B cell (primary cell): ENCODE measurements around the gene SESTD1. TPM values are rescaled to one million over a fixed set of nuclear protein-coding genes. Genes with fewer than 3 reads are reported as not detected.

Experiments
- ATAC-seq: fragments of 200-7000 bp; cut with Tn5 transposase; one replicate; pipeline ENCODE4 v1.10.0; 2021; ENCODE audit warnings: low read depth, mild to moderate bottlenecking, moderate number of reproducible peaks, moderate library complexity
- CTCF ChIA-PET: fragments of 350-600 bp; sonication (Branson Sonifier 250); formaldehyde crosslinking; loops from one replicate; lab custom pipeline; 2021; ENCODE audit warnings: antibody characterized with exemption, inconsistent platforms; lab: Charles Lee
- POLR2A ChIA-PET: fragments of 350-600 bp; sonication (Branson Sonifier 250); formaldehyde crosslinking; loops from one replicate; lab custom pipeline; 2021; ENCODE audit warnings: antibody characterized with exemption; lab: Charles Lee
- DNase-seq: peaks from one replicate; pipeline ENCODE4 v3.0.0; 2013
- H2AFZ ChIP-seq: 2 replicates; pipeline ENCODE4 v1.6.1; 2012; ENCODE audit warnings: mild to moderate bottlenecking, low read depth, low read length; ENCODE audit not compliant: insufficient read depth, poor library complexity, severe bottlenecking
- H3K27ac ChIP-seq, 2 donors: 1 replicate in 1 of 2; 2 replicates in 1 of 2; pipeline ENCODE4 v1.5.1; 2012 to 2013; ENCODE audit warnings: low read length in 2 of 2, mild to moderate bottlenecking in 2 of 2, moderate library complexity in 1 of 2
- H3K27me3 ChIP-seq, 4 experiments: fragments of 200-600 bp in 1 of 4; sonication (generic) in 1 of 4; replicated peaks in 1 of 4; 1 replicate in 2 of 4; 2 replicates in 2 of 4; pipeline versions ENCODE4 v1.6.1 to v1.7.0; 2013 to 2016; ENCODE audit warnings: low read length in 3 of 4, mild to moderate bottlenecking in 2 of 4, mixed read lengths in 1 of 4, moderate library complexity in 1 of 4; ENCODE audit not compliant: insufficient read depth in 4 of 4, control insufficient read depth in 3 of 4; ENCODE audit errors: control extremely low read depth in 1 of 4
- H3K36me3 ChIP-seq, 2 experiments: replicated peaks in 1 of 2; 1 replicate in 1 of 2; 2 replicates in 1 of 2; pipeline versions ENCODE4 v1.6.1 to v1.7.1; 2013; ENCODE audit warnings: low read length in 1 of 2; ENCODE audit not compliant: insufficient read depth in 2 of 2, control insufficient read depth in 1 of 2; ENCODE audit errors: control extremely low read depth in 1 of 2, extremely low read depth in 1 of 2
- H3K4me1 ChIP-seq, 2 donors: fragments of 200-600 bp in 1 of 2; sonication (generic) in 1 of 2; 1 replicate in 1 of 2; 2 replicates in 1 of 2; pipeline versions ENCODE4 v1.5.1 to v1.6.1; 2013 to 2017; ENCODE audit warnings: low read length in 2 of 2; ENCODE audit not compliant: control insufficient read depth in 2 of 2, insufficient read depth in 2 of 2
- H3K4me2 ChIP-seq: replicated peaks from 2 replicates; pipeline ENCODE3; 2012; ENCODE audit warnings: mild to moderate bottlenecking, low read depth, low read length; ENCODE audit not compliant: poor library complexity, severe bottlenecking
- H3K4me3 ChIP-seq, 5 experiments: fragments of 200-600 bp in 1 of 5; sonication (generic) in 1 of 5; 1 replicate in 3 of 5; 2 replicates in 2 of 5; pipeline versions ENCODE4 v1.5.1 to v1.7.0; 2011 to 2016; ENCODE audit warnings: low read length in 4 of 5, mild to moderate bottlenecking in 4 of 5, low read depth in 2 of 5, control low read depth in 1 of 5, moderate library complexity in 1 of 5; ENCODE audit not compliant: insufficient read depth in 1 of 5; ENCODE audit errors: control extremely low read depth in 1 of 5, extremely low read depth in 1 of 5
- H3K79me2 ChIP-seq: fragments of 200-600 bp; sonication (generic); one replicate; pipeline ENCODE4 v1.6.0; 2016; ENCODE audit warnings: low read length; ENCODE audit not compliant: control insufficient read depth, insufficient read depth
- H3K9ac ChIP-seq: fragments of 200-600 bp; sonication (generic); 2 replicates; pipeline ENCODE4 v1.6.1; 2017; ENCODE audit warnings: mild to moderate bottlenecking, low read length, moderate library complexity
- H3K9me3 ChIP-seq, 3 donors: one replicate each; pipeline versions ENCODE4 v1.6.1 to v1.7.1; 2013; ENCODE audit warnings: low read length in 2 of 3; ENCODE audit not compliant: control insufficient read depth in 2 of 3, insufficient read depth in 1 of 3; ENCODE audit errors: control extremely low read depth in 1 of 3
- H4K20me1 ChIP-seq: 2 replicates; pipeline ENCODE4 v1.6.0; 2012; ENCODE audit warnings: mild to moderate bottlenecking, low read length; ENCODE audit not compliant: insufficient read depth, control insufficient read depth, poor library complexity, severe bottlenecking
- H3K27ac Mint-ChIP-seq: one replicate; pipeline ENCODE4 v1.8.0; 2021; ENCODE audit warnings: mixed read lengths
- H3K27me3 Mint-ChIP-seq: one replicate; pipeline ENCODE4 v1.8.0; 2021; ENCODE audit warnings: mixed read lengths
- H3K4me1 Mint-ChIP-seq: one replicate; pipeline ENCODE4 v1.8.0; 2021; ENCODE audit warnings: mixed read lengths
- H3K4me3 Mint-ChIP-seq: one replicate; pipeline ENCODE4 v1.8.0; 2021; ENCODE audit warnings: mixed read lengths
- H3K9me3 Mint-ChIP-seq: one replicate; pipeline ENCODE4 v1.8.0; 2022; ENCODE audit warnings: mixed read lengths; ENCODE audit not compliant: insufficient read depth
- EZH2 ChIP-seq: IDR thresholded peaks from 2 replicates; pipeline ENCODE4 v1.6.1; 2012; ENCODE audit warnings: borderline replicate concordance, low read depth, mild to moderate bottlenecking, moderate library complexity, low read length; ENCODE audit not compliant: insufficient read depth, poor library complexity, severe bottlenecking
- WGBS: methylation state at CpG from one replicate; pipeline ENCODE4 v1.1.5; 2013; ENCODE audit warnings: missing lambda C conversion rate; ENCODE audit not compliant: insufficient coverage; 5-methylcytosine and 5-hydroxymethylcytosine counted together
- intact Hi-C: fragments of 100-400 bp; cut with micrococcal nuclease; formaldehyde crosslinking; loops from one replicate; pipeline ENCODE4 v1.10.0; 2022
- polyA plus RNA-seq: library from polyadenylated mRNA; depleted of rRNA; stranded (reverse); fragments of >200 nt; gene quantifications from 2 replicates; pipeline ENCODE4 v1.2.3, GENCODE V29; 2012
- total RNA-seq, 2 donors: library from RNA; stranded (reverse); fragments of 120-200 nt in 1 of 2; gene quantifications; 1 replicate in 1 of 2; 2 replicates in 1 of 2; pipeline versions ENCODE4 v1.2.3 to v1.2.4, GENCODE V29; 2013 to 2022
- TF ChIP-seq, protein P1 (sequence below): fragments of 200-600 bp; IDR thresholded peaks from one replicate; pipeline ENCODE4 v1.8.0; 2022; ENCODE audit warnings: antibody characterized with exemption, mild to moderate bottlenecking

Gene SESTD1
- total and polyA plus RNA-seq, 2 donors (not counting 1 experiment from before 2014, with no cell fraction given) = 52.0 to 66.1 TPM

DNA sequence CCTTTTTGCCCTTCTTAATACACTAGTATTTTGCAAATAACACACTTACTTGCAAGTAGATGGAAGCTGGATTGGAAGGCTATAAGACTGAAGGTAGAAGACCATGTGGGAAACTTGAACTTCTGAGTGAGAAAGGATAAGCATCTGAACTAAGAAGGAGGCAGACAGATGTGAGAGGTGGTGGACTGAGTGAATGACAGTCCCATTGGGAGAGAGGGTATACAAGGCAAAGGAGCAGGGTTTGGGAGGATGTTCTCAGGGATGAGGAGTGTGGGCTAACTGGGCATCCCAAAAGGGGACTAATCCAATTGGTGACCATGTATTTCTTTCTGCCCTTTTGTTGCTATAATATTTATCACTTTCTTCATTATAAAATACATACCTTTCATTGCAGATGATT is 20.4 kb upstream of the SESTD1 start:
- no peaks in the 10 kb centered on the region for H3K9me3 Mint-ChIP-seq
- H3K27me3 ChIP-seq = no peaks in the 10 kb centered on the region
- no peaks in the 10 kb centered on the region for H4K20me1 ChIP-seq
- H3K4me1 ChIP-seq = no peaks in the 10 kb centered on the region
- H3K36me3 ChIP-seq = no peaks in the 10 kb centered on the region
- no peak overlapping the region for H3K4me3 Mint-ChIP-seq
- H3K27ac ChIP-seq = no peak overlapping the region
- H3K4me1 Mint-ChIP-seq = no peaks in the 10 kb centered on the region
- intact Hi-C loops = no loop called here
- H2AFZ ChIP-seq = no peak overlapping the region
- ChIA-PET POLR2A (no interaction called here), CTCF (interaction anchor here (0.5 kb wide), 1 partner anchor 400 kb away, joined by 4 read pairs; no protein-coding TSS in a partner anchor)
- H3K9ac ChIP-seq = no peak overlapping the region
- no peak overlapping the region for H3K4me2 ChIP-seq
- H3K79me2 ChIP-seq = no peaks in the 10 kb centered on the region
- H3K4me3 ChIP-seq = no peak overlapping the region
- no peak for TF ChIP-seq EZH2
- TF ChIP-seq, protein P1, sequence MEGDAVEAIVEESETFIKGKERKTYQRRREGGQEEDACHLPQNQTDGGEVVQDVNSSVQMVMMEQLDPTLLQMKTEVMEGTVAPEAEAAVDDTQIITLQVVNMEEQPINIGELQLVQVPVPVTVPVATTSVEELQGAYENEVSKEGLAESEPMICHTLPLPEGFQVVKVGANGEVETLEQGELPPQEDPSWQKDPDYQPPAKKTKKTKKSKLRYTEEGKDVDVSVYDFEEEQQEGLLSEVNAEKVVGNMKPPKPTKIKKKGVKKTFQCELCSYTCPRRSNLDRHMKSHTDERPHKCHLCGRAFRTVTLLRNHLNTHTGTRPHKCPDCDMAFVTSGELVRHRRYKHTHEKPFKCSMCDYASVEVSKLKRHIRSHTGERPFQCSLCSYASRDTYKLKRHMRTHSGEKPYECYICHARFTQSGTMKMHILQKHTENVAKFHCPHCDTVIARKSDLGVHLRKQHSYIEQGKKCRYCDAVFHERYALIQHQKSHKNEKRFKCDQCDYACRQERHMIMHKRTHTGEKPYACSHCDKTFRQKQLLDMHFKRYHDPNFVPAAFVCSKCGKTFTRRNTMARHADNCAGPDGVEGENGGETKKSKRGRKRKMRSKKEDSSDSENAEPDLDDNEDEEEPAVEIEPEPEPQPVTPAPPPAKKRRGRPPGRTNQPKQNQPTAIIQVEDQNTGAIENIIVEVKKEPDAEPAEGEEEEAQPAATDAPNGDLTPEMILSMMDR = no peak
- ATAC-seq = no peak
- no peaks in the 10 kb centered on the region for H3K9me3 ChIP-seq
- no peak overlapping the region for H3K27ac Mint-ChIP-seq
- DNase-seq = no peak
- H3K27me3 Mint-ChIP-seq = no peaks in the 10 kb centered on the region

DNA sequence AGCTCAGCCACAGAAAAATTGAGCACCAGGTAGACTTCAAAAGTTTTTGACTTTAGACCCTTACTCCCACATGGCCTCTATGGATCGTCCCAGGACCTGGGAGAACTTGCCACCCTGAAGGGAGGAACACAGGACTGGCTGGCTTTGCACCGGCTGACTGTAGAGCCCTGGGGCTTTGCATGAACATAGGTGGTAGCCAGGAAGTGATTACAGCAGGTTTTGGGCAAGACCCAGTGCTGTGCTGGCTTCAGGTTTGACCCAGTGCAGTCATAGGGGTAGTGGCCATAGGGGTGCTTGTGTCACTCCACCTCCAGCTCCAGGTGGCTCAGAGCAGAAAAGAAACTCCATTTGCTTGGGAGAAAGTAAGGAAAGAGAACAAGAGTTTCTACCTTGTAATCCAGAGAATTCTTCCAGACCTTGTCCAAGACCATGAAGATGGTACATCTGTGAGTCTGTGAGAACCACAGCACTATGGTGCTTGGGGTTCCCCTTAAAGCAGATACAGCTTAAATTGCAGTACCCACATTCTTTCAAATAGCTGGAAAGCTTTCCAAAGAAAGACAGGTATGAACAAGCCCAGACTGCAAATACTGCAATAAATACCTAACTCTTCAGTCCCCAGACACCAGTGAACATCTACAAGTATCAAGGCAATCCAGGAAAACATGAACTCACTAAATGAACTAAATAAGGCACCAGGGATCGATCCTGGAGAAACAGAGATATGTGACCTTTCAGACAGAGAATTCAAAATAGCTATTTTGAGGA is 13.0 kb upstream of the SESTD1 start:
- no peaks in the 10 kb centered on the region for H3K9me3 Mint-ChIP-seq
- Histone ChIP-seq H3K36me3 (no peaks in the 10 kb centered on the region), H4K20me1 (no peaks in the 10 kb centered on the region), H3K79me2 (no peaks in the 10 kb centered on the region), H3K9me3 (no peaks in the 10 kb centered on the region), H3K27ac (no peak overlapping the region), H2AFZ (no peak overlapping the region), H3K27me3 (no peaks in the 10 kb centered on the region), H3K4me3 (no peak overlapping the region), H3K4me1 (peaks cover 29 to 33% of the 10 kb centered on the region in 2 donors), H3K9ac (no peak overlapping the region), H3K4me2 (no peak overlapping the region)
- no peak for TF ChIP-seq EZH2
- TF ChIP-seq, protein P1 = no peak
- no peaks in the 10 kb centered on the region for H3K27me3 Mint-ChIP-seq
- CTCF ChIA-PET = interaction anchor here (1.5 kb wide), 1 partner anchor 13 kb away, joined by 4 read pairs; no protein-coding TSS in a partner anchor
- POLR2A ChIA-PET = no interaction called here
- no peak overlapping the region for H3K4me3 Mint-ChIP-seq
- ATAC-seq (no peak), DNase-seq (no peak)
- intact Hi-C loops = no loop called here
- 94% methylated on average over 2 of the region's 3 CpGs for WGBS
- no peak overlapping the region for H3K27ac Mint-ChIP-seq
- H3K4me1 Mint-ChIP-seq = peaks cover 39% of the 10 kb centered on the region
